ENCODE results near the gene ECHS1. TPM values are rescaled to one million over a fixed set of nuclear protein-coding genes. Genes with fewer than 3 reads are reported as not detected.

Gene ECHS1
- polyA plus RNA-seq, 1 of the 3 experiments (the other 2 are of a cell fraction): 97.8 TPM

- peaks cover 0 to 14% of the 10 kb centered on the region in 2 experiments for H3K36me3 ChIP-seq (replicated peaks in 1 of 2; ENCODE audit: control insufficient read depth in 1 of 2, insufficient read depth in 2 of 2, low read length in 1 of 2)
- H3K27me3 ChIP-seq (ENCODE audit: insufficient read depth): no peaks in the 10 kb centered on the region
- POLR2A ChIA-PET: no interaction called here
- H3K9ac ChIP-seq: no peak overlapping the region
- no peaks in the 10 kb centered on the region for H3K79me2 ChIP-seq (ENCODE audit: insufficient read depth)
- whole genome bisulfite sequencing (ENCODE audit: low lambda C conversion rate): 100% methylated on average over 2 of the region's 7 CpGs
- no peak for TF ChIP-seq JUND (IDR thresholded peaks at IDR 0.05)
- TF ChIP-seq USF1 (IDR thresholded peaks at IDR 0.05; ENCODE audit: borderline replicate concordance, low read depth): no peak
- no peak for TF ChIP-seq CHD2 (IDR thresholded peaks at IDR 0.05; ENCODE audit: low read length, partially characterized antibody)
- TF ChIP-seq, protein P1, sequence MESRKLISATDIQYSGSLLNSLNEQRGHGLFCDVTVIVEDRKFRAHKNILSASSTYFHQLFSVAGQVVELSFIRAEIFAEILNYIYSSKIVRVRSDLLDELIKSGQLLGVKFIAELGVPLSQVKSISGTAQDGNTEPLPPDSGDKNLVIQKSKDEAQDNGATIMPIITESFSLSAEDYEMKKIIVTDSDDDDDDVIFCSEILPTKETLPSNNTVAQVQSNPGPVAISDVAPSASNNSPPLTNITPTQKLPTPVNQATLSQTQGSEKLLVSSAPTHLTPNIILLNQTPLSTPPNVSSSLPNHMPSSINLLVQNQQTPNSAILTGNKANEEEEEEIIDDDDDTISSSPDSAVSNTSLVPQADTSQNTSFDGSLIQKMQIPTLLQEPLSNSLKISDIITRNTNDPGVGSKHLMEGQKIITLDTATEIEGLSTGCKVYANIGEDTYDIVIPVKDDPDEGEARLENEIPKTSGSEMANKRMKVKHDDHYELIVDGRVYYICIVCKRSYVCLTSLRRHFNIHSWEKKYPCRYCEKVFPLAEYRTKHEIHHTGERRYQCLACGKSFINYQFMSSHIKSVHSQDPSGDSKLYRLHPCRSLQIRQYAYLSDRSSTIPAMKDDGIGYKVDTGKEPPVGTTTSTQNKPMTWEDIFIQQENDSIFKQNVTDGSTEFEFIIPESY (IDR thresholded peaks at IDR 0.05; ENCODE audit: borderline replicate concordance, low read depth): no peak
- TF ChIP-seq TAF1 (IDR thresholded peaks at IDR 0.05; ENCODE audit: borderline replicate concordance, low read depth, low read length): no peak
- TF ChIP-seq TEAD4 (IDR thresholded peaks at IDR 0.05; ENCODE audit: borderline replicate concordance, insufficient read depth): no peak
- no peak for TF ChIP-seq RXRA (IDR thresholded peaks at IDR 0.05; ENCODE audit: borderline replicate concordance, low read depth)
- no peak for TF ChIP-seq EZH2phosphoT487 (IDR thresholded peaks at IDR 0.05; ENCODE audit: borderline replicate concordance, low read depth)
- TF ChIP-seq, protein P2, sequence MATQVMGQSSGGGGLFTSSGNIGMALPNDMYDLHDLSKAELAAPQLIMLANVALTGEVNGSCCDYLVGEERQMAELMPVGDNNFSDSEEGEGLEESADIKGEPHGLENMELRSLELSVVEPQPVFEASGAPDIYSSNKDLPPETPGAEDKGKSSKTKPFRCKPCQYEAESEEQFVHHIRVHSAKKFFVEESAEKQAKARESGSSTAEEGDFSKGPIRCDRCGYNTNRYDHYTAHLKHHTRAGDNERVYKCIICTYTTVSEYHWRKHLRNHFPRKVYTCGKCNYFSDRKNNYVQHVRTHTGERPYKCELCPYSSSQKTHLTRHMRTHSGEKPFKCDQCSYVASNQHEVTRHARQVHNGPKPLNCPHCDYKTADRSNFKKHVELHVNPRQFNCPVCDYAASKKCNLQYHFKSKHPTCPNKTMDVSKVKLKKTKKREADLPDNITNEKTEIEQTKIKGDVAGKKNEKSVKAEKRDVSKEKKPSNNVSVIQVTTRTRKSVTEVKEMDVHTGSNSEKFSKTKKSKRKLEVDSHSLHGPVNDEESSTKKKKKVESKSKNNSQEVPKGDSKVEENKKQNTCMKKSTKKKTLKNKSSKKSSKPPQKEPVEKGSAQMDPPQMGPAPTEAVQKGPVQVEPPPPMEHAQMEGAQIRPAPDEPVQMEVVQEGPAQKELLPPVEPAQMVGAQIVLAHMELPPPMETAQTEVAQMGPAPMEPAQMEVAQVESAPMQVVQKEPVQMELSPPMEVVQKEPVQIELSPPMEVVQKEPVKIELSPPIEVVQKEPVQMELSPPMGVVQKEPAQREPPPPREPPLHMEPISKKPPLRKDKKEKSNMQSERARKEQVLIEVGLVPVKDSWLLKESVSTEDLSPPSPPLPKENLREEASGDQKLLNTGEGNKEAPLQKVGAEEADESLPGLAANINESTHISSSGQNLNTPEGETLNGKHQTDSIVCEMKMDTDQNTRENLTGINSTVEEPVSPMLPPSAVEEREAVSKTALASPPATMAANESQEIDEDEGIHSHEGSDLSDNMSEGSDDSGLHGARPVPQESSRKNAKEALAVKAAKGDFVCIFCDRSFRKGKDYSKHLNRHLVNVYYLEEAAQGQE (IDR thresholded peaks at IDR 0.05; ENCODE audit: low read depth, low read length): no peak
- TF ChIP-seq ELF1 (IDR thresholded peaks at IDR 0.05): no peak
- no peak for TF ChIP-seq GABPA (IDR thresholded peaks at IDR 0.05; ENCODE audit: low read depth)
- no peak for TF ChIP-seq FOXM1 (IDR thresholded peaks at IDR 0.05; ENCODE audit: low read depth)
- no peak for TF ChIP-seq FOSL2 (IDR thresholded peaks at IDR 0.05; ENCODE audit: borderline replicate concordance, low read depth)
- TF ChIP-seq RCOR1 (IDR thresholded peaks at IDR 0.05; ENCODE audit: low read length): no peak
- peaks cover 0 to 9% of the 10 kb centered on the region in 2 experiments; a peak in 1 of 4 replicates for H3K4me1 ChIP-seq (ENCODE audit: control insufficient read depth in 1 of 2, insufficient read depth in 2 of 2, low read depth in 1 of 2, low read length in 1 of 2)
- H3K4me2 ChIP-seq: no peak overlapping the region
- no peak overlapping the region for H3K4me3 ChIP-seq (ENCODE audit: low read depth in 2 of 2, low read length in 1 of 2)
- no peaks in the 10 kb centered on the region for H3K9me2 ChIP-seq
- no peaks in the 10 kb centered on the region for H4K20me1 ChIP-seq (ENCODE audit: insufficient read depth)
- no peak for DNase-seq
- CTCF ChIA-PET: no interaction called here
- no peaks in the 10 kb centered on the region for H3K9me3 ChIP-seq
- H3K27ac ChIP-seq (ENCODE audit: low read depth in 2 of 2, low read length in 1 of 2): no peak overlapping the region
- H3F3A ChIP-seq (replicated peaks; ENCODE audit: insufficient read depth): peaks cover 4% of the 10 kb centered on the region
- no peak overlapping the region for H2AFZ ChIP-seq (ENCODE audit: low read depth)
Observed at GRCh38 chr10:133316732-133317131, 56.4 kb downstream of the ECHS1 start.
